GM12878 (cell line): Measurements from ENCODE around the gene FCAR. TPM values are rescaled to one million over a fixed set of nuclear protein-coding genes. Genes with fewer than 3 reads are reported as not detected.
"Not testable (repeated sequence)": the region's sequence is repeated elsewhere in the genome, so short reads cannot be mapped to it uniquely, and the experiment has no call there.

Experiments
- ATAC-seq: fragments of 200-7000 bp; cut with Tn5 transposase; 3 replicates; pipeline ENCODE4 v1.9.1; 2020; ENCODE audit warnings: mild to moderate bottlenecking, moderate library complexity
- BruUV-seq: library from RNA; stranded (reverse); fragments of 400-500 nt; replicated peaks from 2 replicates; lab custom pipeline; 2021; lab: Mats Ljungman, UMichigan
- CTCF ChIA-PET: fragments of 300-600 bp; sonication (Branson Sonifier 250); formaldehyde crosslinking; extraction: SDS; loops from one replicate; lab custom pipeline; 2021; ENCODE audit warnings: inconsistent platforms; lab: Yijun Ruan, JAX
- POLR2A ChIA-PET: fragments of 350-600 bp; formaldehyde crosslinking; extraction: SDS; loops from one replicate; lab custom pipeline; 2021; ENCODE audit warnings: inconsistent platforms; lab: Charles Lee
- RAD21 ChIA-PET: fragments of 300-600 bp; sonication (Branson Sonifier 250); formaldehyde crosslinking; loops from one replicate; lab custom pipeline; 2023; ENCODE audit warnings: antibody characterized with exemption; ENCODE audit not compliant: unreplicated experiment; lab: Charles Lee
- SMC1A ChIA-PET: fragments of 300-600 bp; sonication (Branson Sonifier 250); formaldehyde crosslinking; loops from one replicate; lab custom pipeline; 2023; ENCODE audit not compliant: unreplicated experiment, uncharacterized antibody; lab: Charles Lee
- DNase-seq: peaks from one replicate; pipeline ENCODE4 v3.0.0-alpha.2; 2011; ENCODE audit warnings: low read depth, low spot score
- FAIRE-seq: peaks from 3 replicates; lab custom pipeline; 2011; peaks lifted over from hg19 to GRCh38; lab: Jason Lieb, UNC
- H2AFZ ChIP-seq: 2 replicates; pipeline ENCODE4 v1.6.0; 2011; ENCODE audit warnings: low read depth, low read length, control low read depth; ENCODE audit not compliant: control insufficient read depth
- H3K27ac ChIP-seq: 2 replicates; pipeline ENCODE4 v1.5.1; 2011; ENCODE audit warnings: control low read depth; ENCODE audit not compliant: control insufficient read depth, insufficient read depth
- H3K27me3 ChIP-seq, 2 experiments: replicated peaks in 1 of 2; 2 replicates each; pipeline versions ENCODE4 v1.6.0 to v1.6.1; 2011; ENCODE audit warnings: low read length in 1 of 2; ENCODE audit not compliant: control insufficient read depth in 2 of 2, insufficient read depth in 2 of 2
- H3K36me3 ChIP-seq, 2 experiments: 2 replicates each; pipeline ENCODE4 v1.5.1; 2011; ENCODE audit warnings: low read length in 1 of 2; ENCODE audit not compliant: control insufficient read depth in 2 of 2, insufficient read depth in 2 of 2
- H3K4me1 ChIP-seq: 2 replicates; pipeline ENCODE4 v1.6.1; 2011; ENCODE audit warnings: mild to moderate bottlenecking, low read length, moderate library complexity, mixed read lengths; ENCODE audit not compliant: control insufficient read depth, insufficient read depth
- H3K4me2 ChIP-seq: 2 replicates; pipeline ENCODE4 v1.6.0; 2011; ENCODE audit warnings: control low read depth; ENCODE audit not compliant: control insufficient read depth, insufficient read depth
- H3K4me3 ChIP-seq: fragments of 200-600 bp; sonication (generic); 2 replicates; pipeline ENCODE4 v1.5.1; 2016
- H3K79me2 ChIP-seq: 2 replicates; pipeline ENCODE4 v1.6.0; 2011; ENCODE audit warnings: low read length; ENCODE audit not compliant: control insufficient read depth, insufficient read depth
- H3K9ac ChIP-seq: 2 replicates; pipeline ENCODE4 v1.8.0; 2011; ENCODE audit warnings: low read length, control low read depth, mixed read lengths; ENCODE audit not compliant: control insufficient read depth, insufficient read depth
- H3K9me3 ChIP-seq: replicated peaks from 3 replicates; pipeline ENCODE4 v1.5.1; 2011; ENCODE audit warnings: mild to moderate bottlenecking, low read length; ENCODE audit not compliant: control insufficient read depth, insufficient read depth
- H4K20me1 ChIP-seq: 2 replicates; pipeline ENCODE4 v1.6.0; 2011; ENCODE audit not compliant: control insufficient read depth, insufficient read depth
- WGBS: methylation state at CpG from one replicate; pipeline ENCODE4 v1.1.6; 2016; ENCODE audit warnings: low lambda C conversion rate; ENCODE audit not compliant: insufficient replicate concordance, insufficient coverage; ENCODE audit errors: missing lambda C conversion rate; 5-methylcytosine and 5-hydroxymethylcytosine counted together
- in situ Hi-C: fragments of 300-500 bp; cut with MboI; formaldehyde crosslinking; loops from 9 replicates; pipeline ENCODE4 v1.14.3; 2018; ENCODE audit warnings: mixed read lengths
- intact Hi-C: fragments of 100-400 bp; cut with micrococcal nuclease; formaldehyde crosslinking; loops from one replicate; pipeline ENCODE4 v1.14.2; 2022; ENCODE audit not compliant: unreplicated experiment
- polyA plus RNA-seq, 11 experiments: library from polyadenylated mRNA; depleted of rRNA in 4 of 11; unstranded in 6 of 11; stranded (reverse) in 5 of 11; fragments of >200 nt; fragmentation: Nextera tagmentation in 4 of 11; fragmentation: Illumina TruSeq in 1 of 11; extraction: Ambion mirVana in 4 of 11; extraction: Trizol in 1 of 11; gene quantifications; 1 replicate in 1 of 11; 2 replicates in 10 of 11; pipeline versions ENCODE4 v1.2.1 to v1.2.3, GENCODE V29; 2011 to 2016; ENCODE audit warnings: inconsistent platforms in 2 of 11, missing spikeins in 2 of 11, low read depth in 1 of 11
- total RNA-seq, 4 experiments: library from RNA; depleted of rRNA in 3 of 4; stranded (reverse); fragments of >200 nt in 3 of 4; fragmentation: Illumina TruSeq in 1 of 4; extraction: Trizol in 1 of 4; gene quantifications; 2 replicates each; pipeline versions ENCODE4 v1.2.1 to v1.2.3, GENCODE V29; 2013 to 2021

FCAR gene
- total and polyA plus RNA-seq, 10 of the 15 experiments (the other 5 are each of a cell fraction or from before 2014, with no cell fraction given) = 0.49 TPM; not detected in 9

DNA sequence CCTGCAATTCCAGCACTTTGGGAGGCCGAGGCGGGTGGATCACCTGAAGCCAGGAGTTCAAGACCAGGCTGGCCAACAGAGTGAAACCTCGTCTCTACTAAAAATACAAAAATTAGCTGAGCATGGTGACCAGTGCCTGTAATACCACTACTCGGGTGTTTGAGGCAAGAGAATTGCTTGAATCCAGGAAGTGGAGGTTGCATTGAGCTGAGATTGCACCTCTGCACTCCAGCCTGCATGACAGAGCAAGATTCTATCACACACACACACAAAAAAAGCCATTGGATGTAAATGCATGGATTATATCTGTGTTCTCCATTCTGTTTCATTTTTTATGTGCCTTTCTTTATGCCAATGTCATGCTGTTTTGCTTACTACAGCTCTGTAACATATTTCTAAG is 49.6 kb upstream of the FCAR start:
- H3K79me2 ChIP-seq, SMC1A ChIA-PET: not testable (repeated sequence)

DNA sequence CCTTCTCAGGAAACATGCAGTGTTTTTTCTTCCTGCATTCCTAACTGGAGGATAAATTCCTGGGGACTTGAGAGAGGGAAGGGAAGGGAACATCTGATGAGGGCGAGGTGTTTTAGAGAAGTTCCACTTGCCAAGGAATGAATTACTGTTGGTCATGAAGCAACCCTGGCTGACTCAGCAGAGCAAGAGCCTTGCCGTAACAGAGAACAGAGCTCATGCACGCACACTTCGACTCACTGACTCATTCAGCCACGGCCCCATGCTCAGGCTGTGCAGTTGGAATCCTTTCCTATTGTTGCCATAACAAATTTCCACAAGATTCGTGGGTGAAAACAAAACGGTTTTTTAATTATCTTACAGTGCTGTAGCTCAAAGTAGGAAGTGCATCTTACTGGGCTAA is 48.7 kb upstream of the FCAR start:
- POLR2A ChIA-PET, CTCF ChIA-PET, FAIRE-seq, RAD21 ChIA-PET, H3K27ac ChIP-seq, in situ Hi-C loops, H3K9ac ChIP-seq, H3K9me3 ChIP-seq, H2AFZ ChIP-seq, DNase-seq, H3K4me1 ChIP-seq, H3K27me3 ChIP-seq, SMC1A ChIA-PET, H3K4me3 ChIP-seq, ATAC-seq, H4K20me1 ChIP-seq, H3K79me2 ChIP-seq, BruUV-seq, H3K4me2 ChIP-seq, intact Hi-C loops, H3K36me3 ChIP-seq: not testable (repeated sequence)
- 19% methylated on average over 5 of the region's 7 CpGs for WGBS

More for the DNA sequence above, 49.6 kb upstream of the FCAR start:
- H3K9ac ChIP-seq, in situ Hi-C loops, FAIRE-seq, intact Hi-C loops, POLR2A ChIA-PET, H3K4me2 ChIP-seq, H2AFZ ChIP-seq, H3K4me3 ChIP-seq, H3K4me1 ChIP-seq, H3K9me3 ChIP-seq, H3K27ac ChIP-seq, CTCF ChIA-PET, H3K36me3 ChIP-seq, DNase-seq, ATAC-seq, BruUV-seq, H3K27me3 ChIP-seq, H4K20me1 ChIP-seq, RAD21 ChIA-PET: not testable (repeated sequence)
- 9% methylated on average over 2 of the region's 4 CpGs for WGBS

GRCh38 chr19:54828064-54828463 is 46.0 kb upstream of the FCAR start:
- FAIRE-seq, RAD21 ChIA-PET: not testable (repeated sequence)

DNA sequence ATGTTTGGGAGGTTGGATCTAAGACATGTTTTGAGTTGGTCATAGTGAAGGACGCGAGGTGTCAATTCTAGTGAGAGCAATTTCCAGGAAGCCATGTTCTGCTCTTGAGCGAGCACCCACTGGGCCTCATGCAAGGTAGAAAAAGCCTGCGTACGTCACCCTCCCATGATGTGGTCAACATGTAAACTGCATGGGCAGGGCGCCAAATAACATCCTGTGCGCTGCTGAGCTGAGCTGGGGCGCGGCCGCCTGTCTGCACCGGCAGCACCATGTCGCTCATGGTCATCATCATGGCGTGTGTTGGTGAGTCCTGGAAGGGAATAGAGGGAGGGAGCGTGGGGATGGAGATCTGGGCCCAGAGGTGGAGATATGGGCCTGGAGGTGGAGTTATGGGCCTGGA is 41.5 kb upstream of the FCAR start, which contains the start of gene KIR2DS4:
KIR2DS4 (plus strand) TSS at position 181 of the 400 bp plus-strand sequence.
- in situ Hi-C loops, H4K20me1 ChIP-seq, RAD21 ChIA-PET, H3K27me3 ChIP-seq, POLR2A ChIA-PET, CTCF ChIA-PET, H3K9ac ChIP-seq, H3K4me2 ChIP-seq, H3K79me2 ChIP-seq, SMC1A ChIA-PET, intact Hi-C loops, H3K4me3 ChIP-seq, H3K36me3 ChIP-seq, BruUV-seq, H3K27ac ChIP-seq, H3K4me1 ChIP-seq, ATAC-seq, FAIRE-seq, DNase-seq, H2AFZ ChIP-seq, H3K9me3 ChIP-seq: not testable (repeated sequence)
- 64% methylated on average over 14 of the region's 14 CpGs for WGBS

More at GRCh38 chr19:54828064-54828463, 46.0 kb upstream of the FCAR start:
- ATAC-seq, H3K9ac ChIP-seq, H3K4me2 ChIP-seq, H3K9me3 ChIP-seq, H3K36me3 ChIP-seq, SMC1A ChIA-PET, BruUV-seq, H4K20me1 ChIP-seq, CTCF ChIA-PET, H3K27me3 ChIP-seq, in situ Hi-C loops, intact Hi-C loops, H2AFZ ChIP-seq, DNase-seq, H3K4me3 ChIP-seq, H3K4me1 ChIP-seq, H3K79me2 ChIP-seq, POLR2A ChIA-PET, H3K27ac ChIP-seq: not testable (repeated sequence)
- 20% methylated on average over 8 of the region's 8 CpGs for WGBS
